ENCODE measurements around the gene SIN3B.

The SIN3B gene

GRCh38 chr19:16876904-16877361, 47.7 kb downstream of the SIN3B start:
- no peak overlapping the region for H3K4me3 Mint-ChIP-seq
- peaks cover 15% of the 10 kb centered on the region for H3K9me3 Mint-ChIP-seq
- H3K4me1 Mint-ChIP-seq: peaks cover 8% of the 10 kb centered on the region
- TF ChIP-seq CTCF (IDR thresholded peaks at IDR 0.05): no peak
- peak overlapping the region; percentile 36 for H3K27ac Mint-ChIP-seq
- no peaks in the 10 kb centered on the region for H3K27me3 Mint-ChIP-seq (ENCODE audit: low read depth, poor library complexity)
- DNase-seq: no peak
- H3K36me3 Mint-ChIP-seq (ENCODE audit: low read depth): peaks cover 78% of the 10 kb centered on the region

- no peak for DNase-seq
- H3K9me3 Mint-ChIP-seq: peaks cover 21% of the 10 kb centered on the region
- H3K4me1 Mint-ChIP-seq: peaks cover 8% of the 10 kb centered on the region
- no peak for TF ChIP-seq CTCF (IDR thresholded peaks at IDR 0.05)
- no peaks in the 10 kb centered on the region for H3K27me3 Mint-ChIP-seq (ENCODE audit: low read depth, poor library complexity)
- peaks cover 78% of the 10 kb centered on the region for H3K36me3 Mint-ChIP-seq (ENCODE audit: low read depth)
- no peak overlapping the region for H3K4me3 Mint-ChIP-seq
- no peak overlapping the region for H3K27ac Mint-ChIP-seq
Measured at GRCh38 chr19:16877581-16877980, 48.4 kb downstream of the SIN3B start.

- H3K9me3 Mint-ChIP-seq: peaks cover 29% of the 10 kb centered on the region
- no peaks in the 10 kb centered on the region for H3K27me3 Mint-ChIP-seq (ENCODE audit: low read depth, poor library complexity)
- H3K27ac Mint-ChIP-seq: no peak overlapping the region
- no peak overlapping the region for H3K4me3 Mint-ChIP-seq
- H3K36me3 Mint-ChIP-seq (ENCODE audit: low read depth): peaks cover 76% of the 10 kb centered on the region
- no peak for DNase-seq
- TF ChIP-seq CTCF (IDR thresholded peaks at IDR 0.05): no peak
- peaks cover 8% of the 10 kb centered on the region for H3K4me1 Mint-ChIP-seq
Measured at GRCh38 chr19:16878181-16878965, 49.2 kb downstream of the SIN3B start.

- no peak for TF ChIP-seq CTCF (IDR thresholded peaks at IDR 0.05)
- no peak for DNase-seq
- H3K36me3 Mint-ChIP-seq (ENCODE audit: low read depth): peaks cover 50% of the 10 kb centered on the region
- peak overlapping the region; percentile 68 for H3K27ac Mint-ChIP-seq
- peaks cover 3% of the 10 kb centered on the region for H3K27me3 Mint-ChIP-seq (ENCODE audit: low read depth, poor library complexity)
- H3K9me3 Mint-ChIP-seq: peaks cover 25% of the 10 kb centered on the region
- H3K4me3 Mint-ChIP-seq: no peak overlapping the region
- no peaks in the 10 kb centered on the region for H3K4me1 Mint-ChIP-seq
Measured at GRCh38 chr19:16880884-16881554, 51.8 kb downstream of the SIN3B start.

- no peak overlapping the region for H3K4me3 Mint-ChIP-seq
- no peak overlapping the region for H3K27ac Mint-ChIP-seq
- H3K4me1 Mint-ChIP-seq: peaks cover under 1% of the 10 kb centered on the region
- peaks cover 3% of the 10 kb centered on the region for H3K27me3 Mint-ChIP-seq (ENCODE audit: low read depth, poor library complexity)
- H3K9me3 Mint-ChIP-seq: peaks cover 25% of the 10 kb centered on the region
- TF ChIP-seq CTCF (IDR thresholded peaks at IDR 0.05): no peak
- no peak for DNase-seq
- H3K36me3 Mint-ChIP-seq (ENCODE audit: low read depth): peaks cover 47% of the 10 kb centered on the region
Measured at GRCh38 chr19:16882146-16882545, 52.9 kb downstream of the SIN3B start.
